ENCODE results near the gene ACP7. TPM values are rescaled to one million over a fixed set of nuclear protein-coding genes. Genes with fewer than 3 reads are reported as not detected.

ACP7 gene
- total and polyA plus RNA-seq, 2 of the 4 experiments (the other 2 are of a cell fraction), result not detected

DNA sequence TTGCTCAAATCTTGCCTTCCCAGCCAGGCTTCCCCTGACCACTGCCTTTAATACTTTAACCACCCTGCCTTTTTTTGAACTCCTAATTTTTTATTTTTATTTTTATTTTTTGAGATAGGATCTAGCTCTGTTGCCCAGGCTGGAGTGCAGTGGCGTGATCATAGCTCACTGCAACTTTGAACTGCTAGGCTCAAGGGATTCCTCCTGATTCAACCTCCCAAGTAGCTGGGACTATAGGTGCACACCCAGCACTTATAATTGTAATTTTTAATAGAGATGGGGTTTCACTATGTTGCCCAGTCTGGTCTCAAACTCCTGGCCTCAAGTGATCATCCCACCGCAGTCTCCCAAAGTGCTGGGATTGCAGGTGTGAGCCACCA, 30.1 kb upstream of the ACP7 start:
- H3K79me1 ChIP-seq (ENCODE audit: low read depth in 1 of 2, low read length in 2 of 2), result no peaks in the 10 kb centered on the region
- no peak overlapping the region for H2AK9ac ChIP-seq (replicated peaks; ENCODE audit: low read depth, low read length, poor library complexity)
- H3K9me1 ChIP-seq (ENCODE audit: insufficient read depth, low read length), result no peaks in the 10 kb centered on the region
- H3K18ac ChIP-seq (ENCODE audit: low read depth, low read length), result no peak overlapping the region
- no peak overlapping the region for H2BK15ac ChIP-seq (ENCODE audit: low read depth, low read length)
- H2BK5ac ChIP-seq (ENCODE audit: low read depth, low read length, poor library complexity, severe bottlenecking), result no peak overlapping the region
- no peak overlapping the region for H3K14ac ChIP-seq (replicated peaks; ENCODE audit: low read depth, low read length)
- no TSS peak for BruUV-seq (replicated peaks)
- H2AK5ac ChIP-seq (ENCODE audit: low read depth, low read length), result no peak overlapping the region
- DNase-seq (no peak), ATAC-seq (ENCODE audit: low read depth) (no peak)
- TF ChIP-seq RAD21 (IDR thresholded peaks at IDR 0.05; ENCODE audit: low read length) (no peak), MXI1 (IDR thresholded peaks at IDR 0.05; ENCODE audit: borderline replicate concordance, low read depth, low read length) (no peak), MAFK (IDR thresholded peaks at IDR 0.05; ENCODE audit: low read depth, low read length) (no peak), CEBPB (IDR thresholded peaks at IDR 0.05; ENCODE audit: low read depth, low read length) (no peak), BHLHE40 (IDR thresholded peaks at IDR 0.05; ENCODE audit: low read depth, low read length) (no peak), RFX5 (IDR thresholded peaks at IDR 0.05; ENCODE audit: low read depth, low read length) (no peak), SMC3 (IDR thresholded peaks at IDR 0.05; ENCODE audit: low read depth, low read length) (no peak)
- TF ChIP-seq, protein P1, sequence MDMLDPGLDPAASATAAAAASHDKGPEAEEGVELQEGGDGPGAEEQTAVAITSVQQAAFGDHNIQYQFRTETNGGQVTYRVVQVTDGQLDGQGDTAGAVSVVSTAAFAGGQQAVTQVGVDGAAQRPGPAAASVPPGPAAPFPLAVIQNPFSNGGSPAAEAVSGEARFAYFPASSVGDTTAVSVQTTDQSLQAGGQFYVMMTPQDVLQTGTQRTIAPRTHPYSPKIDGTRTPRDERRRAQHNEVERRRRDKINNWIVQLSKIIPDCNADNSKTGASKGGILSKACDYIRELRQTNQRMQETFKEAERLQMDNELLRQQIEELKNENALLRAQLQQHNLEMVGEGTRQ (IDR thresholded peaks at IDR 0.05; ENCODE audit: low read depth, low read length), result no peak
- H2BK20ac ChIP-seq (ENCODE audit: low read depth, low read length), result no peak overlapping the region
- no peak overlapping the region for H3K4me3 ChIP-seq (ENCODE audit: insufficient read depth, low read depth, low read length)
- in situ Hi-C loops (cut with MboI; ENCODE audit: low sequenced_read_pairs), result no loop called here
- H3K23ac ChIP-seq (ENCODE audit: low read depth, low read length), result no peak overlapping the region
- dilution Hi-C loops (cut with HindIII; ENCODE audit: low sequenced_read_pairs, unreplicated experiment), result no loop called here
- H4K8ac ChIP-seq (ENCODE audit: low read depth in 2 of 2, low read length in 2 of 2), result no peak overlapping the region
- no peak overlapping the region for H3K27ac ChIP-seq (ENCODE audit: insufficient read depth, low read length)
- CTCF ChIA-PET, result no interaction called here
- no peak overlapping the region for H3K4me2 ChIP-seq (ENCODE audit: low read depth, low read length)
- no peak overlapping the region for H4K5ac ChIP-seq (ENCODE audit: low read depth, low read length)
- no peaks in the 10 kb centered on the region for H4K20me1 ChIP-seq (ENCODE audit: insufficient read depth, low read length)
- H3K36me3 ChIP-seq (ENCODE audit: control insufficient read depth, insufficient read depth, low read length), result no peaks in the 10 kb centered on the region
- H2AFZ ChIP-seq (replicated peaks; ENCODE audit: low read length, poor library complexity), result no peak overlapping the region
- POLR2A ChIA-PET (ENCODE audit: unreplicated experiment), result no interaction called here
- H3K4ac ChIP-seq (ENCODE audit: low read depth, low read length), result no peak overlapping the region
- H3K4me1 ChIP-seq (ENCODE audit: control insufficient read depth, insufficient read depth, low read length), result no peaks in the 10 kb centered on the region
- intact Hi-C loops (cut with micrococcal nuclease), result no loop called here
- H3K9me3 ChIP-seq (ENCODE audit: control insufficient read depth, insufficient read depth, low read length), result peaks cover 5% of the 10 kb centered on the region
- H3K27me3 ChIP-seq (ENCODE audit: control insufficient read depth, insufficient read depth, low read length), result peaks cover 3% of the 10 kb centered on the region
- no peak overlapping the region for H2BK120ac ChIP-seq (ENCODE audit: low read depth, low read length)
- no CpG with 5 or more reads among the region's 2 CpGs for WGBS, 2 experiments (ENCODE audit: extremely low coverage in 2 of 2, insufficient read length in 1 of 2)
- no peak overlapping the region for H3K56ac ChIP-seq (ENCODE audit: extremely low read depth, insufficient read depth, low read length)
- H4K91ac ChIP-seq (ENCODE audit: insufficient read depth, low read depth, low read length), result no peak overlapping the region
- H3K9ac ChIP-seq (ENCODE audit: low read depth, low read length), result no peak overlapping the region
